ENCODE results near the gene FASTKD2.

The FASTKD2 gene

GRCh38 chr2:206774871-206775270 lies 9.5 kb downstream of the FASTKD2 start:
- POLR2A ChIA-PET, result no interaction called here

GRCh38 chr2:206776432-206776831 lies 11.0 kb downstream of the FASTKD2 start:
- no peaks in the 10 kb centered on the region for H3K9me3 ChIP-seq (ENCODE audit: control insufficient read depth, insufficient read depth, low read depth, low read length)
- H3K36me3 ChIP-seq (ENCODE audit: control insufficient read depth in 2 of 2, insufficient read depth in 1 of 2, low read length in 2 of 2), result peaks cover 69 to 84% of the 10 kb centered on the region in 2 experiments
- POLR2A ChIA-PET, result interaction anchor here (1.2 kb wide), 1 partner anchor 935 kb away, joined by 3 read pairs; the partner anchor contains the start of gene CCNYL1
- TF ChIP-seq SETDB1 (IDR thresholded peaks at IDR 0.05; ENCODE audit: insufficient read length, low read length) (peak; percentile 68), ZNF280D (tag by site-specific recombination; IDR thresholded peaks at IDR 0.05) (0 out of 2 replicates have a peak, but pooled peaks have one; percentile 41), PBX3 (CRISPR knock-in tag; IDR thresholded peaks at IDR 0.05) (no peak)
- H3K27ac ChIP-seq (ENCODE audit: extremely low read depth, low read depth, low read length), result no peak overlapping the region
- H3K4me3 ChIP-seq (ENCODE audit: low read depth, low read length), result no peak overlapping the region
- H3K4me1 ChIP-seq (ENCODE audit: control insufficient read depth, insufficient read depth, low read length), result no peaks in the 10 kb centered on the region
- CTCF ChIA-PET, result no interaction called here

More at GRCh38 chr2:206774871-206775270, 9.5 kb downstream of the FASTKD2 start:
- Histone ChIP-seq H3K36me3 (ENCODE audit: control insufficient read depth in 2 of 2, insufficient read depth in 1 of 2, low read length in 2 of 2) (peaks cover 66 to 88% of the 10 kb centered on the region in 2 experiments), H3K27ac (ENCODE audit: extremely low read depth, low read depth, low read length) (no peak overlapping the region), H3K9me3 (ENCODE audit: control insufficient read depth, insufficient read depth, low read depth, low read length) (no peaks in the 10 kb centered on the region), H3K4me1 (ENCODE audit: control insufficient read depth, insufficient read depth, low read length) (no peaks in the 10 kb centered on the region), H3K4me3 (ENCODE audit: low read depth, low read length) (no peak overlapping the region)
- CTCF ChIA-PET, result interaction anchor here (0.6 kb wide), 2 partner anchors 8 to 1592 kb away, joined by 3 read pairs; no protein-coding TSS in a partner anchor
- TF ChIP-seq ATF2 (tag by site-specific recombination; IDR thresholded peaks at IDR 0.05; ENCODE audit: low read depth) (no peak), PRDM1 (tag by site-specific recombination; IDR thresholded peaks at IDR 0.05) (no peak), MEIS1 (CRISPR knock-in tag; IDR thresholded peaks at IDR 0.05; ENCODE audit: borderline replicate concordance) (no peak), ZBTB44 (tag by site-specific recombination; IDR thresholded peaks at IDR 0.05) (no peak), ZBTB1 (tag by site-specific recombination; IDR thresholded peaks at IDR 0.05) (no peak)

GRCh38 chr2:206780671-206781070 lies 15.3 kb downstream of the FASTKD2 start:
- ChIA-PET CTCF (interaction anchor here (0.6 to 3.2 kb wide), 8 partner anchors 9 to 1470 kb away, joined by 3 to 15 read pairs (median 4); partner anchors contain the start of genes FASTKD2 and MDH1B), POLR2A (no interaction called here)
- TF ChIP-seq ZNF548 (tag by site-specific recombination; IDR thresholded peaks at IDR 0.05) (no peak), ZNF18 (tag by site-specific recombination; IDR thresholded peaks at IDR 0.05) (no peak), SETDB1 (IDR thresholded peaks at IDR 0.05; ENCODE audit: insufficient read length, low read length) (peak; percentile 84), PRDM4 (tag by site-specific recombination; IDR thresholded peaks at IDR 0.05) (no peak), ZNF76 (tag by site-specific recombination; IDR thresholded peaks at IDR 0.05; ENCODE audit: borderline replicate concordance, low read depth) (no peak), ZNF639 (tag by site-specific recombination; IDR thresholded peaks at IDR 0.05) (no peak), YY2 (tag by site-specific recombination; IDR thresholded peaks at IDR 0.05) (no peak)
- H3K27ac ChIP-seq (ENCODE audit: extremely low read depth, low read depth, low read length), result no peak overlapping the region
- no peaks in the 10 kb centered on the region for H3K4me1 ChIP-seq (ENCODE audit: control insufficient read depth, insufficient read depth, low read length)
- peaks cover 33 to 83% of the 10 kb centered on the region in 2 experiments for H3K36me3 ChIP-seq (ENCODE audit: control insufficient read depth in 2 of 2, insufficient read depth in 1 of 2, low read length in 2 of 2)
- H3K4me3 ChIP-seq (ENCODE audit: low read depth, low read length), result no peak overlapping the region
- no peaks in the 10 kb centered on the region for H3K9me3 ChIP-seq (ENCODE audit: control insufficient read depth, insufficient read depth, low read depth, low read length)
